ENCODE results near the gene TTYH2. TPM values are rescaled to one million over a fixed set of nuclear protein-coding genes. Genes with fewer than 3 reads are reported as not detected.

Gene TTYH2, protein sequence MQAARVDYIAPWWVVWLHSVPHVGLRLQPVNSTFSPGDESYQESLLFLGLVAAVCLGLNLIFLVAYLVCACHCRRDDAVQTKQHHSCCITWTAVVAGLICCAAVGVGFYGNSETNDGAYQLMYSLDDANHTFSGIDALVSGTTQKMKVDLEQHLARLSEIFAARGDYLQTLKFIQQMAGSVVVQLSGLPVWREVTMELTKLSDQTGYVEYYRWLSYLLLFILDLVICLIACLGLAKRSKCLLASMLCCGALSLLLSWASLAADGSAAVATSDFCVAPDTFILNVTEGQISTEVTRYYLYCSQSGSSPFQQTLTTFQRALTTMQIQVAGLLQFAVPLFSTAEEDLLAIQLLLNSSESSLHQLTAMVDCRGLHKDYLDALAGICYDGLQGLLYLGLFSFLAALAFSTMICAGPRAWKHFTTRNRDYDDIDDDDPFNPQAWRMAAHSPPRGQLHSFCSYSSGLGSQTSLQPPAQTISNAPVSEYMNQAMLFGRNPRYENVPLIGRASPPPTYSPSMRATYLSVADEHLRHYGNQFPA
- 10 to 100 TPM; 12.4 to 24.7 (median 18.8) TPM for total RNA-seq

DNA sequence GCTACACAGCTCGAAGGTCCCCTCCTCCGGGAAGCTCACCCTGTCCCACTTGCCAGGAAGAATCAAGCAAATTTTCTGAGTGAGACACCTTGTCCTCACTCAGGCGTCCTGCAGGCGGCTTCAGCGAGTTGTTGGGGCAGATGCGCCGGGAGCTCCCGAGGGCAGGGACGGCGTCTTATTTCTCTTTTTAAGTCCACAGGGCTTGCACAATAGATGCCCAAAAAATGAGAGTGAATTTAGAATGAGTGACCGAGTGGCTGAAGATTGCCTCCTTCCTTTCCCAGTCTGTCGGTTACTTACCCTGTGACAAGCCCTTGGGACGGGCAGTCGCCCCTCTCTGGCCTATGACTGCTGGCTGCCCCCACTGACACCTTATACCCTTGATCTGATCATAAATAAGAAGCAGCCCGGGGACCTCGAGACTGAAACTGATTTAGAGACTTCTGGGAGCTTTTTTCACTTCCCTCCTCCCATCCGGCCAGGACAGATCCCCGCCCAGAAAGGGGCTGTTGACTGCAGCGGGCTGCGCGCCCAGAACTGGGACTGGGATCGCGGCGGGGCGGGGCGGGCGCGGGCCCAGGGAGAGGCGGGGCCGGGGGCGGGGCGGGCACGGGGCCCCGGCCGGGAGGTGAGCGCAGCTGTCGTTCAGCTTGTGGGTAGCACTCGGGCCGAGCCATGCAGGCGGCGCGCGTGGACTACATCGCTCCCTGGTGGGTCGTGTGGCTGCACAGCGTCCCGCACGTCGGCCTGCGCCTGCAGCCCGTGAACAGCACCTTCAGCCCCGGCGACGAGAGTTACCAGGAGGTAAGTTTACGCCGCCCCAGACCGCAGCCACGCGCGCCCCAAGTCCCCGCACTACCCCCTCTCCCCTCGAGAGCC lies at the start of gene TTYH2:
TSS of gene TTYH2 (plus strand) at position 659 of the 879 bp plus-strand sequence. CDS start at position 676, 17 bp downstream.
- H3K4me1 ChIP-seq, result peaks cover 30 to 59% of the 10 kb centered on the region in 2 donors

DNA sequence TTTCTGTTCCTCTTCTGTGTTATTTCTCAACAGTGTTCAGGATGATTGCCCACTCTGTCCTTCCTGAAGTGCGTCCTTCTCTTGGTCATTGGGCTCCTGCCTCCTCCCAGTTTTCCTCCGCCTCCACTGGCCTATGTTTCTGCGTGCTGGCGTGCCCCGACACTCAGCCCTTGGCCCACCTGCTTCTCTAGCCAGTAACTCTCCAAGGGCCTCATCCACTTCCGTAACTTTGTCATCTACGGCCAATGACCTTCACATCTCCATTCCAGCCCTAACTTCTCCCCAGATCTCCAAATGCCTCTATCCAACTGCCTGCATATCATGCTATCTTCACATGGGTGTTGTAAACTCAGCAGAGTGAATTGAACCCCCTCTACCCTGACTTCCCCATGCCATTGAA lies 49.5 kb upstream of the TTYH2 start:
- H3K27me3 ChIP-seq, result no peaks in the 10 kb centered on the region
- no peak overlapping the region for H3K4me3 ChIP-seq (replicated peaks in 1 of 3)
- no peaks in the 10 kb centered on the region for H3K36me3 ChIP-seq
- no peak overlapping the region for H3K27ac ChIP-seq
- whole genome bisulfite sequencing, 2 donors, result 76 to 82% methylated on average over 7 of the region's 7 CpGs
- no peaks in the 10 kb centered on the region for H3K4me1 ChIP-seq
- intact Hi-C loops (cut with DNase I), result no loop called here
- DNase-seq, result no peak
- no peaks in the 10 kb centered on the region for H3K9me3 ChIP-seq
- TF ChIP-seq, protein P1, sequence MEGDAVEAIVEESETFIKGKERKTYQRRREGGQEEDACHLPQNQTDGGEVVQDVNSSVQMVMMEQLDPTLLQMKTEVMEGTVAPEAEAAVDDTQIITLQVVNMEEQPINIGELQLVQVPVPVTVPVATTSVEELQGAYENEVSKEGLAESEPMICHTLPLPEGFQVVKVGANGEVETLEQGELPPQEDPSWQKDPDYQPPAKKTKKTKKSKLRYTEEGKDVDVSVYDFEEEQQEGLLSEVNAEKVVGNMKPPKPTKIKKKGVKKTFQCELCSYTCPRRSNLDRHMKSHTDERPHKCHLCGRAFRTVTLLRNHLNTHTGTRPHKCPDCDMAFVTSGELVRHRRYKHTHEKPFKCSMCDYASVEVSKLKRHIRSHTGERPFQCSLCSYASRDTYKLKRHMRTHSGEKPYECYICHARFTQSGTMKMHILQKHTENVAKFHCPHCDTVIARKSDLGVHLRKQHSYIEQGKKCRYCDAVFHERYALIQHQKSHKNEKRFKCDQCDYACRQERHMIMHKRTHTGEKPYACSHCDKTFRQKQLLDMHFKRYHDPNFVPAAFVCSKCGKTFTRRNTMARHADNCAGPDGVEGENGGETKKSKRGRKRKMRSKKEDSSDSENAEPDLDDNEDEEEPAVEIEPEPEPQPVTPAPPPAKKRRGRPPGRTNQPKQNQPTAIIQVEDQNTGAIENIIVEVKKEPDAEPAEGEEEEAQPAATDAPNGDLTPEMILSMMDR (IDR thresholded peaks at IDR 0.05), result no peak
- TF ChIP-seq POLR2A (IDR thresholded peaks at IDR 0.05), result no peak

More for the DNA sequence above, at the start of gene TTYH2:
- Histone ChIP-seq H3K9me3 (no peaks in the 10 kb centered on the region), H3K4me3 (replicated peaks in 1 of 3) (peak within 1 kb of the TSS in 2 of 3 donors; percentile 50 to 70), H3K27ac (peak within 1 kb of the TSS; percentile 61 to 81 (median 74)), H3K27me3 (no peaks in the 10 kb centered on the region), H3K36me3 (peaks cover 8 to 14% of the 10 kb centered on the region in 2 donors)
- DNase-seq, result peak; percentile 90 to 94
- WGBS, 2 donors, result 1% methylated on average over 17 to 50 of the region's 62 CpGs
- TF ChIP-seq POLR2A (IDR thresholded peaks at IDR 0.05), result peak; percentile 8 to 71
- TF ChIP-seq, protein P1 (IDR thresholded peaks at IDR 0.05), result peak in 3 of 6 experiments; percentile 21 to 35 (median 26)
- intact Hi-C loops (cut with DNase I), result loop anchor here (5.0 kb wide), 2 partner anchors 84 to 239 kb away; no protein-coding TSS in a partner anchor

DNA sequence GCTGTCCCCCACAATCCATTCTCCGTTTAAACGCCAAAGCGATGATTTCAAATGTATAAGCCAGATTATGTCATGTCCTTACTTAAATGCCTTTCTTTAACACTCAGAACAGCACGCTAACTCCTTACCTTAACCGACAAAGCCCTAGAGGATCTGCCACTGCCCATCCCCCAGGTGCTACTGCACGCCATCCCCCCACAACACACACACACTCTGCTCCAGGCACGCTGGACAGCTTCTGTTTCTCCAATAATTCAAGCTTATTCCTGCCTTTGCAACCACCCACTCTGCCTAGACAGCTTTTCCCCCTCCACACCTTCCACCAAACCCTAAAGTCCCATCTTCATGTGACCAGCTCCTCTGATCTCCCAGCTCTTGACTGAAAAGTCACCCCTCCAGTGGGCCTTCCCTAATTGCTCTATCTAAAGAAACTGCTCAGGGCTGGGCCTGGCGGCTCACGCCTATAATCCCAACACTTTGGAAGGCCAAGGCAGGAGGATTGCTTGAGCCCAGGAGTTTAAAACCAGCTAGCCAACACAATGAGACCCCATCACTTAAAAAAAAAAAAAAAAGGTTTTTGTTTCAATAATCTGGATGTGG lies 48.8 kb upstream of the TTYH2 start:
- no peaks in the 10 kb centered on the region for H3K27me3 ChIP-seq
- H3K4me3 ChIP-seq (replicated peaks in 1 of 3), result no peak overlapping the region
- no peaks in the 10 kb centered on the region for H3K9me3 ChIP-seq
- 80 to 88% methylated on average over 9 of the region's 9 CpGs for WGBS, 2 donors
- no peak overlapping the region for H3K27ac ChIP-seq
- H3K36me3 ChIP-seq, result no peaks in the 10 kb centered on the region
- intact Hi-C loops (cut with DNase I), result no loop called here
- TF ChIP-seq, protein P1 (IDR thresholded peaks at IDR 0.05), result no peak
- TF ChIP-seq POLR2A (IDR thresholded peaks at IDR 0.05), result no peak
- no peak for DNase-seq
- H3K4me1 ChIP-seq, result no peaks in the 10 kb centered on the region

DNA sequence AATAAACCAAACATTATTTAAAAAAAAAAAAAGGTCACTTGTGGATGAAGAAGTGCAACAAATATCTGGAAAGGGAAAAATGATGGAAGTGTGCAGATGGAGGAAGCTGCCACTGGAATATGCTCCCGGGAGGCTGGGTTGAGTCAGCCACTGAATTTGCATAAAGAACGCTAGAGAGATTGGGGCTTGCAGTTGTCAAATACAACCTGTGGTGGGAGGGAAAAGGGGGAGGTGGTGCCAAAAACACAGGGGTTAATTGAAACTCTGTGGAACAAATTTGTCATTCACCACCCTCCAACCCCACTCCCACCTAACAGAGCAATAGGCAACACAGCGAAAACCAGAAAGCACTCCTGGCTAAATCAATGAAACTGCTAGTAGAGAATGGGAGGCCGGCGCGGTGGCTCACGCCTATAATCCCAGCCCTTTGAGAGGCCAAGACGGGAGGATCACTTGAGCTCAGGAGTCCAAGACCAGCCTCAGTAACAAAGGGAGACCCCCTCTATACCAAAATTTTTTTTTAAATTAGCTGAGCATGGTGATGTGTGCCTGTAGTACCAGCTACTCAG lies 47.5 kb upstream of the TTYH2 start:
- Histone ChIP-seq H3K9me3 (no peaks in the 10 kb centered on the region), H3K36me3 (no peaks in the 10 kb centered on the region), H3K27me3 (no peaks in the 10 kb centered on the region), H3K27ac (no peak overlapping the region), H3K4me3 (replicated peaks in 1 of 3) (no peak overlapping the region), H3K4me1 (no peaks in the 10 kb centered on the region)
- TF ChIP-seq, protein P1 (IDR thresholded peaks at IDR 0.05), result no peak
- no peak for TF ChIP-seq POLR2A (IDR thresholded peaks at IDR 0.05)
- intact Hi-C loops (cut with DNase I), result no loop called here
- WGBS, 2 donors, result 77 to 79% methylated on average over 8 of the region's 8 CpGs
- DNase-seq, result no peak
